Stimulated activated CD8-positive, alpha-beta memory T cell treated with anti-CD3 and anti-CD28 coated beads, Interleukin-12 subunit alpha, Interleukin-12 subunit beta, amount 100 ng/mL, for 4 hours (primary cell): ENCODE results near the gene MRPS11.
A peak's percentile ranks its signal among the peaks of the same experiment; 100 is the strongest.
"Not testable (repeated sequence)": the region's sequence is repeated elsewhere in the genome, so short reads cannot be mapped to it uniquely, and the experiment has no call there.

ENCODE experiments used
- DNase-seq: peaks from one replicate; pipeline ENCODE4 v3.0.0-alpha.2; 2020; ENCODE audit warnings: low read depth

The MRPS11 gene

GRCh38 chr15:88467073-88467934, at the start of gene MRPS11, which contains the start of gene MRPL46:
MRPS11 (plus strand) TSS chr15:88467708; CDS start chr15:88467718, 10 bp downstream.
MRPL46 (minus strand) TSS chr15:88467388; CDS start chr15:88467377, 11 bp downstream.
- peak; percentile 77 for DNase-seq

- DNase-seq = no peak
These were observed 47.7 kb upstream of the MRPS11 start for GRCh38 chr15:88419830-88420229.

- no peak for DNase-seq
These were observed 44.2 kb upstream of the MRPS11 start for GRCh38 chr15:88423331-88423730.

GRCh38 chr15:88426304-88426703, 41.2 kb upstream of the MRPS11 start:
- no peak for DNase-seq

GRCh38 chr15:88428053-88428452, 39.5 kb upstream of the MRPS11 start:
- DNase-seq = no peak

GRCh38 chr15:88428805-88429605, 38.5 kb upstream of the MRPS11 start:
- no peak for DNase-seq

- DNase-seq = no peak
These were observed 37.5 kb upstream of the MRPS11 start for GRCh38 chr15:88430051-88430450.

GRCh38 chr15:88431441-88431840, 36.1 kb upstream of the MRPS11 start:
- DNase-seq = no peak

GRCh38 chr15:88433046-88433685, 34.3 kb upstream of the MRPS11 start:
- DNase-seq = no peak

GRCh38 chr15:88434106-88434505, 33.4 kb upstream of the MRPS11 start:
- DNase-seq = not testable (repeated sequence)

- no peak for DNase-seq
These were observed 29.3 kb upstream of the MRPS11 start for GRCh38 chr15:88438181-88438580.

- no peak for DNase-seq
These were observed 27.5 kb upstream of the MRPS11 start for GRCh38 chr15:88440021-88440420.

GRCh38 chr15:88441076-88441730, 26.3 kb upstream of the MRPS11 start:
- no peak for DNase-seq

- DNase-seq = no peak
These were observed 20.3 kb upstream of the MRPS11 start for GRCh38 chr15:88447206-88447605.

GRCh38 chr15:88447741-88448140, 19.8 kb upstream of the MRPS11 start:
- no peak for DNase-seq

GRCh38 chr15:88448991-88449461, 18.5 kb upstream of the MRPS11 start:
- no peak for DNase-seq

- no peak for DNase-seq
These were observed 17.9 kb upstream of the MRPS11 start for GRCh38 chr15:88449581-88449980.

- peak; percentile 6 for DNase-seq
These were observed 17.2 kb upstream of the MRPS11 start for GRCh38 chr15:88450125-88450798.

GRCh38 chr15:88453651-88454050, 13.9 kb upstream of the MRPS11 start:
- no peak for DNase-seq

- no peak for DNase-seq
These were observed 13.3 kb upstream of the MRPS11 start for GRCh38 chr15:88454236-88454635.
